A549 treated with Hydrocortisone at 1 μM for 4 hours (cell line): ENCODE data around the gene TRMT5. TPM values are rescaled to one million over a fixed set of nuclear protein-coding genes. Genes with fewer than 3 reads are reported as not detected.

ENCODE experiments used
- total RNA-seq: library from RNA; stranded (reverse); fragments of 200-300 nt; extraction: Qiagen RNA extraction; gene quantifications from 5 replicates; pipeline ENCODE4 v1.2.3, GENCODE V29; 2022

Gene TRMT5
- 12.7 to 16.5 TPM (median 15.7 TPM) in 5 replicates for total RNA-seq

GRCh38 chr14:60980811-60981632, at the start of gene TRMT5, which contains the start of gene SLC38A6:
Gene TRMT5, minus strand, starts transcription at chr14:60981079. Its CDS starts 106 bp downstream, at chr14:60980973.
Gene SLC38A6, plus strand, starts transcription at chr14:60981245. Its CDS starts 33 bp downstream, at chr14:60981278.

Other genes with a start within 250 kb of the TRMT5 start
- gene MNAT1, start 246.3 kb downstream of the TRMT5 start, total RNA-seq: 39.5 to 46.1 TPM (median 41.9 TPM) in 5 replicates
- 16.8 to 19.7 TPM (median 18.1 TPM) in 5 replicates for gene SLC38A6, start 166 bp upstream of the TRMT5 start, total RNA-seq